Measurements from ENCODE around the gene SPCS3. TPM values are rescaled to one million over a fixed set of nuclear protein-coding genes. Genes with fewer than 3 reads are reported as not detected.

The SPCS3 gene
- total RNA-seq, 1 donor from 2014 or later, result 128 TPM

DNA sequence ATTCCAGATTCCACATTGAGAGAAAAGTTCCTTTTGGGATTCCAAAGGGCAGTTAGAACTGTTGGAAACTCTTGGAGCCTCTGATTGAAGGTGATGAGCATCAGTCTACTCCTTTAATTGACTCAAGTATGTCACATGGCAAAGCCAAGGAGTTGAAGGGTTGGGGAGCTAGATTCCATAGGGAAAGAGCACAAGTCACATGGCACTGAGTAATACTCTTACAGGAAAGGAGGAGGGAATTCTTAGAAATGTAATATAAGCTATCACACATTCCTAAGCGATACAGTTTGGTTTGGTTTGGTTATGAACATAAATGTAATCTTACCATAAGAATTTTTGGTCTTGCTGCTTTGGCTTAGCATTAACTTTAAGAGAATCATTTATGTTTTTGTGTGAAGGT is 15.7 kb downstream of the SPCS3 start:
- Mint-ChIP-seq H3K4me1 (no peaks in the 10 kb centered on the region), H3K27me3 (ENCODE audit: insufficient read depth, low read depth) (no peaks in the 10 kb centered on the region), H3K36me3 (peaks cover 15% of the 10 kb centered on the region), H3K4me3 (no peak overlapping the region), H3K27ac (no peak overlapping the region), H3K9me3 (no peaks in the 10 kb centered on the region)
- no peaks in the 10 kb centered on the region for H3K27me3 ChIP-seq
- H3K36me3 ChIP-seq, result no peaks in the 10 kb centered on the region
- no peak for TF ChIP-seq EZH2 (IDR thresholded peaks at IDR 0.05)
- TF ChIP-seq, protein P1, sequence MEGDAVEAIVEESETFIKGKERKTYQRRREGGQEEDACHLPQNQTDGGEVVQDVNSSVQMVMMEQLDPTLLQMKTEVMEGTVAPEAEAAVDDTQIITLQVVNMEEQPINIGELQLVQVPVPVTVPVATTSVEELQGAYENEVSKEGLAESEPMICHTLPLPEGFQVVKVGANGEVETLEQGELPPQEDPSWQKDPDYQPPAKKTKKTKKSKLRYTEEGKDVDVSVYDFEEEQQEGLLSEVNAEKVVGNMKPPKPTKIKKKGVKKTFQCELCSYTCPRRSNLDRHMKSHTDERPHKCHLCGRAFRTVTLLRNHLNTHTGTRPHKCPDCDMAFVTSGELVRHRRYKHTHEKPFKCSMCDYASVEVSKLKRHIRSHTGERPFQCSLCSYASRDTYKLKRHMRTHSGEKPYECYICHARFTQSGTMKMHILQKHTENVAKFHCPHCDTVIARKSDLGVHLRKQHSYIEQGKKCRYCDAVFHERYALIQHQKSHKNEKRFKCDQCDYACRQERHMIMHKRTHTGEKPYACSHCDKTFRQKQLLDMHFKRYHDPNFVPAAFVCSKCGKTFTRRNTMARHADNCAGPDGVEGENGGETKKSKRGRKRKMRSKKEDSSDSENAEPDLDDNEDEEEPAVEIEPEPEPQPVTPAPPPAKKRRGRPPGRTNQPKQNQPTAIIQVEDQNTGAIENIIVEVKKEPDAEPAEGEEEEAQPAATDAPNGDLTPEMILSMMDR (IDR thresholded peaks at IDR 0.05), result no peak
- TF ChIP-seq EZH2phosphoT487 (IDR thresholded peaks at IDR 0.05), result no peak
- H2AFZ ChIP-seq (replicated peaks), result no peak overlapping the region
- H4K20me1 ChIP-seq (ENCODE audit: low read depth), result no peaks in the 10 kb centered on the region
- no peaks in the 10 kb centered on the region for H3F3A ChIP-seq (ENCODE audit: low read depth)
- no peak overlapping the region for H3K27ac ChIP-seq
- no peaks in the 10 kb centered on the region for H3K79me2 ChIP-seq (ENCODE audit: low read depth)
- DNase-seq (ENCODE audit: low spot score), result no peak
- no peak overlapping the region for H3K4me3 ChIP-seq
- H3K4me2 ChIP-seq, result no peak overlapping the region
- H3K9me3 ChIP-seq (ENCODE audit: low read depth), result no peaks in the 10 kb centered on the region
- peaks cover 7% of the 10 kb centered on the region for H3K4me1 ChIP-seq
- H3K9ac ChIP-seq, result no peak overlapping the region

DNA sequence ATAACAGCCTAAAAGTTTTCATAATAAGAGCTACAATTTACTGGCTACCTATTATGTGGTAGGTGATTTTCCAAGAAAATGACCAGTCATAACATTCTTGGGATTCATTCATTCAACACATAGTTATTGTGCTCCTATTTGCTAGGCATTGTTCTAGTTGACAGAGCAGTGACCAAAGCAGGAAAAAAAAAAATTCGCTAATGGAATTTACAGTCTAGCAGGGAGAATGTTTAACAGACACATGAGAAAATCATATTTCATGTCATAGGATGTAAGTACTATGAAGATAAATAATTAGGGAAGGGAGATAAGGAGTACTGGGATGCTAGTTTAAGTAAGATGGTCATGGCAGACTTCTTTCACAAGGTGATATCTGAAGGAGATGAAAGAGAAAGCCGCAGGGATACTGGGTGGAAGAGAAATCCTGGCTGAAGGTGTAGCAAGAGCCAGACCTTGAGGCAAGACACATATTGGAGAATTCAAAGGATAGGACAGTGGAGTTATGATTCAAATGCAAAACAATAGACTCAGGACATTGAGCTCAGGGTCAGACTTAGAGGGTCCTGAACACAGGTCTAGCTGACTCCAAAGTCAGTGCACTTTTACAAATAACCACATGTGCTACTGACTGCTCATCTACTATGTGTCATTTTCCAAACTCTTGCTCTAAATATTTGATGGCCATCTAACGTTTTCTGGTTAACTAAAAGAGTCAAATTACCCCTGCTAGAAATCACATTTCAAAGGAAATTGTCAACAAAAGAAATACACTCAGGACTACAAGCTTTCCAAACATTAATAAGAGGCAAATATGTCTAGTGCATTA is 20.4 kb downstream of the SPCS3 start:
- no peak overlapping the region for H3K27ac Mint-ChIP-seq
- Histone ChIP-seq H2AFZ (replicated peaks) (no peak overlapping the region), H4K20me1 (ENCODE audit: low read depth) (no peaks in the 10 kb centered on the region), H3K9me3 (ENCODE audit: low read depth) (no peaks in the 10 kb centered on the region), H3K4me2 (no peak overlapping the region), H3K4me1 (no peaks in the 10 kb centered on the region), H3K36me3 (no peaks in the 10 kb centered on the region), H3K27me3 (no peaks in the 10 kb centered on the region), H3K4me3 (no peak overlapping the region), H3K79me2 (ENCODE audit: low read depth) (no peaks in the 10 kb centered on the region), H3K9ac (no peak overlapping the region), H3F3A (ENCODE audit: low read depth) (no peaks in the 10 kb centered on the region), H3K27ac (no peak overlapping the region)
- peaks cover 3% of the 10 kb centered on the region for H3K27me3 Mint-ChIP-seq (ENCODE audit: insufficient read depth, low read depth)
- DNase-seq (ENCODE audit: low spot score), result no peak
- no peaks in the 10 kb centered on the region for H3K4me1 Mint-ChIP-seq
- H3K4me3 Mint-ChIP-seq, result no peak overlapping the region
- TF ChIP-seq EZH2 (IDR thresholded peaks at IDR 0.05), result no peak
- no peak for TF ChIP-seq EZH2phosphoT487 (IDR thresholded peaks at IDR 0.05)
- TF ChIP-seq, protein P1 (IDR thresholded peaks at IDR 0.05), result no peak
- peaks cover 17% of the 10 kb centered on the region for H3K36me3 Mint-ChIP-seq
- peaks cover 13% of the 10 kb centered on the region for H3K9me3 Mint-ChIP-seq

DNA sequence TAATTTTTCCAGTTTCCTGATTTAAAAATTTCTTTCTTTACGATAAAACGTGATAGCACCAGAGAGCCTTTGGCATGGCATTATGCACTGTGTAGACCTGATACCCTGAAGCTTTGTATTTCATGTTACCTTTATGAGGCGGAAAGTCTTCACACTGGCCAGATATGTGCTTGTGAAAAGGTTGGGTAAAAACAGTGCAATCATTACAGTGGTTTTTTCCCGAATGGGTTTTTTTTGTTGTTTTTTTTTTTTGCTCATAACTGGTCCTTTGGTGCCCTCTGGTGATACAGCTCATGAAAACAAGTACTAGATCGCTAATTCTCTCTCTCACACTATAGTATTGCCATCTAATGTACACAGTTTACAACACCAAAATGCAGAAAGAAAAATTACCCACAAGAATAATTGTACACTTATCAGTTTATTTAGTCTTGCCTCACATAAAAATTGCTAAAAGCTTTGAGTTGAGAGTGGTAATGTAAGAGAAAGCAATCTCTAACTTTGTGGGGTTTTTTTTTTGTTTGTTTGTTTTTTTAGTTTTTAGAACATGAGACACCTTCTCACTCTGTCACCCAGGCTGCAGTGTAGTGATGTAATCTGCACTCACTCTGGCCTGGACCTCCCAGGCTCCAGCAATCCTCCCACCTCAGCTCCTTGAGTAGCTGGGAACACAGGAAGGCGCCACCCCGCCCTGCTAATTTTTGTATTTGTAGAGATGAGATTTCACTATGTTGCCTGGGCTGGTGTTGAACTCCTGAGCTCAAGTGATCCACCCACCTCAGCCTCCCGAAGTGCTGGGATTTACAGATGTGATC is 21.3 kb downstream of the SPCS3 start:
- peaks cover 13% of the 10 kb centered on the region for H3K9me3 Mint-ChIP-seq
- H3K36me3 Mint-ChIP-seq, result peaks cover 12% of the 10 kb centered on the region
- Histone ChIP-seq H3K27me3 (no peaks in the 10 kb centered on the region), H3F3A (ENCODE audit: low read depth) (no peaks in the 10 kb centered on the region), H3K9me3 (ENCODE audit: low read depth) (no peaks in the 10 kb centered on the region), H3K4me3 (no peak overlapping the region), H3K36me3 (no peaks in the 10 kb centered on the region), H3K4me2 (no peak overlapping the region), H2AFZ (replicated peaks) (no peak overlapping the region), H3K79me2 (ENCODE audit: low read depth) (no peaks in the 10 kb centered on the region), H3K9ac (no peak overlapping the region), H4K20me1 (ENCODE audit: low read depth) (no peaks in the 10 kb centered on the region), H3K4me1 (no peaks in the 10 kb centered on the region), H3K27ac (no peak overlapping the region)
- H3K4me1 Mint-ChIP-seq, result no peaks in the 10 kb centered on the region
- peaks cover 3% of the 10 kb centered on the region for H3K27me3 Mint-ChIP-seq (ENCODE audit: insufficient read depth, low read depth)
- peak; percentile 55 for DNase-seq (ENCODE audit: low spot score)
- no peak overlapping the region for H3K27ac Mint-ChIP-seq
- H3K4me3 Mint-ChIP-seq, result no peak overlapping the region
- TF ChIP-seq, protein P1 (IDR thresholded peaks at IDR 0.05), result peak; percentile 69
- TF ChIP-seq EZH2 (IDR thresholded peaks at IDR 0.05), result no peak
